Activated naive CD8-positive, alpha-beta T cell treated with anti-CD3 and anti-CD28 coated beads, Interleukin-2, amount 50 U/mL, for 24 hours (primary cell): Measurements from ENCODE around the gene ICA1L.
A peak's percentile ranks its signal among the peaks of the same experiment; 100 is the strongest.
"Not testable (repeated sequence)": the region's sequence is repeated elsewhere in the genome, so short reads cannot be mapped to it uniquely, and the experiment has no call there.

Experiments used
- ATAC-seq: fragments of 150-1000 bp; cut with Tn5 transposase; one replicate; pipeline ENCODE4 v1.10.0; 2021
- DNase-seq: peaks from one replicate; pipeline ENCODE4 v3.0.0; 2021
- H3K27ac Mint-ChIP-seq: one replicate; pipeline ENCODE4 v1.8.0; 2021; ENCODE audit warnings: mild to moderate bottlenecking, mixed read lengths
- H3K27me3 Mint-ChIP-seq: one replicate; pipeline ENCODE4 v1.8.0; 2021; ENCODE audit warnings: mixed read lengths
- H3K36me3 Mint-ChIP-seq: one replicate; pipeline ENCODE4 v1.8.0; 2021; ENCODE audit warnings: low read depth, mixed read lengths
- H3K4me1 Mint-ChIP-seq: one replicate; pipeline ENCODE4 v1.8.0; 2021; ENCODE audit warnings: mixed read lengths
- H3K4me3 Mint-ChIP-seq: one replicate; pipeline ENCODE4 v1.8.0; 2021; ENCODE audit warnings: mild to moderate bottlenecking, moderate library complexity, mixed read lengths
- H3K9me3 Mint-ChIP-seq: one replicate; pipeline ENCODE4 v1.8.0; 2021; ENCODE audit warnings: mixed read lengths

ICA1L gene

GRCh38 chr2:202877699-202878098 lies 6.1 kb upstream of the ICA1L start:
- H3K4me3 Mint-ChIP-seq = no peak overlapping the region

GRCh38 chr2:202870431-202871299 lies 901 bp downstream of the ICA1L start:
- Mint-ChIP-seq H3K9me3 (no peaks in the 10 kb centered on the region), H3K27me3 (no peaks in the 10 kb centered on the region), H3K27ac (peak overlapping the region; percentile 85), H3K4me1 (peaks cover 11% of the 10 kb centered on the region), H3K4me3 (peak overlapping the region; percentile 88), H3K36me3 (no peaks in the 10 kb centered on the region)
- DNase-seq = peak; percentile 65
- peak; percentile 69 for ATAC-seq

More at GRCh38 chr2:202877699-202878098, 6.1 kb upstream of the ICA1L start:
- Mint-ChIP-seq H3K9me3 (no peaks in the 10 kb centered on the region), H3K36me3 (peaks cover 9% of the 10 kb centered on the region), H3K4me1 (peaks cover 2% of the 10 kb centered on the region), H3K27me3 (no peaks in the 10 kb centered on the region), H3K27ac (no peak overlapping the region)
- DNase-seq (no peak), ATAC-seq (no peak)

GRCh38 chr2:202861987-202862386 lies 9.6 kb downstream of the ICA1L start:
- H3K27me3 Mint-ChIP-seq = no peaks in the 10 kb centered on the region

DNA sequence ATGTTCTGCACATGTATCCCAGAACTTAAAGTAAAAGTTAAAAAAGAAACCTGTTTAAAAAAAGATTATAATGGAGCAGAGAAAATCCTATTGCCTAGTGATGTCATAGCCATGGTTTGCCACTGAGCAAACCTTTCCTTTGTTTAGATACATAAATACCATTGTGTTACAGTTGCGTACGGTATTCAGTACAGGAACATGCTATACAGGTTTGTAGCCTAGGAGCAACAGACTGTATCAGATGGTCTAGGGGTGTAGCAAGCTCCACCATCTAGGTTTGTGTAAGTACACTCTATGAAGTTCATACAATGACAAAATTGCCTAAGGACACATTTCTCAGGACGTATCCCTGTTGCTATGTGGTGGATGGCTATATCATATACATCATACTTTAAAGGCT lies 13.0 kb downstream of the ICA1L start:
- Mint-ChIP-seq H3K27me3 (no peaks in the 10 kb centered on the region), H3K27ac (no peak overlapping the region), H3K4me1 (no peaks in the 10 kb centered on the region), H3K9me3 (no peaks in the 10 kb centered on the region), H3K36me3 (no peaks in the 10 kb centered on the region), H3K4me3 (no peak overlapping the region)
- no peak for DNase-seq
- no peak for ATAC-seq

More at GRCh38 chr2:202861987-202862386, 9.6 kb downstream of the ICA1L start:
- ATAC-seq = no peak
- H3K4me1 Mint-ChIP-seq = no peaks in the 10 kb centered on the region
- no peak overlapping the region for H3K4me3 Mint-ChIP-seq
- DNase-seq = no peak
- no peaks in the 10 kb centered on the region for H3K36me3 Mint-ChIP-seq
- H3K27ac Mint-ChIP-seq = no peak overlapping the region
- H3K9me3 Mint-ChIP-seq = no peaks in the 10 kb centered on the region

- not testable (repeated sequence) for H3K4me1 Mint-ChIP-seq, ATAC-seq, H3K27ac Mint-ChIP-seq, DNase-seq, H3K36me3 Mint-ChIP-seq, H3K27me3 Mint-ChIP-seq, H3K9me3 Mint-ChIP-seq, H3K4me3 Mint-ChIP-seq
Observed at GRCh38 chr2:202849343-202849742, 22.2 kb downstream of the ICA1L start.

DNA sequence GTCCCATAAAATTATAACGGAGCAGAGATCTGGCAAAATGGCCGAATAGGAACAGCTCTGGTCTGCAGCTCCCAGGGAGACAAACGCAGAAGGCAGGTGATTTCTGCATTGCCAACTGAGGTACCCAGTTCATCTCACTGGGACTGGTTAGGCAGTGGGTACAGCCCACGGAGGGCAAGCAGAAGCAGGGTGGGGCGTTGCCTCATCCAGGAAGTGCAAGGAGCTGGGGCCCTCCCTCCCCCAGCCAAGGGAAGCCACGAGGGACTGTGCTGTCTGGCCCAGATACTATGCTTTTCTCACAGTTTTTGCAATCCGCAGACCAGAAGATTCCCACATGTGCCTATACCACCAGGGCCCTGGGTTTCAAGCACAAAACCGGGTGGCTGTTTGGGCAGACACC lies 22.8 kb downstream of the ICA1L start:
- Mint-ChIP-seq H3K9me3 (peaks cover 3% of the 10 kb centered on the region), H3K4me3 (no peak overlapping the region), H3K27me3 (no peaks in the 10 kb centered on the region), H3K4me1 (no peaks in the 10 kb centered on the region), H3K27ac (no peak overlapping the region), H3K36me3 (no peaks in the 10 kb centered on the region)
- ATAC-seq = no peak
- DNase-seq = peak; percentile 5

DNA sequence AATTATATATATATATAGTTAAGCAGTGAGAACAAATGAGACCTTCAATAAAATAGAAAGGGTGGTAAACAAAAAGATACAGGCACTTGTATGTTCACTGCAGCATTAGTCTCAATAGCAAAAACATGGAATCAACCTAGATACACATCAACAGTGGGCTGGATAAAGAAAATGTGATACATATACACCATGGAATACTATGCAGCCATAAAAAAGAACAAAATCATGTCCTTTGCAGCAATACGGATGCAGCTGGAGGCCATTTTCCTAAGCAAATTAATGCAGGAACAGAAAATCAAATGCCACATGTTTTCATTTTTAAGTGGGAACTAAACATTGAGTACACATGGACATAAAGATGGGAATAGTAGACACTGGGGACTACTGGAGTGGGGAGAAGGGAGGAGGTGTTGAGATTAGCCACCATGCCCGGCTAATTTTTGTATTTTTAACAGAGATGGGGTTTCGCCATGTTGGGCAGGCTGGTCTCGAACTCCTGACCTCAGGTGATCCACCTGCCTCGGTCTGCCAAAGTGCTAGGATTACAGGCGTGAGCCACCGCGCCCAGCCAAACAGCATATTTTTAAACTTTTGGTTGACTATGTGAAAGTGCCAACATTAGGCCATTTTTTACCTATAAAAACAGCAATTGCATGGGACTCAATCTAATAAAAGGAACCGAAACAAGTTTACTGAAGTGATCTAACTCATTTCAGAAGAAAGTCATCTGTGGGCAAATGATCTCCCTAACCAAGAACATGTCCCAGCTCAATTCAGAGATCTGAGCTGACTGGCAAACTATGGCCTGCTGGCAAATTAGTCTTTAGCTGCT lies 23.7 kb downstream of the ICA1L start:
- no peak overlapping the region for H3K27ac Mint-ChIP-seq
- DNase-seq (no peak), ATAC-seq (no peak)
- no peaks in the 10 kb centered on the region for H3K27me3 Mint-ChIP-seq
- no peak overlapping the region for H3K4me3 Mint-ChIP-seq
- H3K4me1 Mint-ChIP-seq = no peaks in the 10 kb centered on the region
- peaks cover 4% of the 10 kb centered on the region for H3K36me3 Mint-ChIP-seq
- peaks cover 7% of the 10 kb centered on the region for H3K9me3 Mint-ChIP-seq

- peaks cover 4% of the 10 kb centered on the region for H3K36me3 Mint-ChIP-seq
- H3K9me3 Mint-ChIP-seq = peaks cover 7% of the 10 kb centered on the region
- DNase-seq (no peak), ATAC-seq (no peak)
- H3K4me1 Mint-ChIP-seq = no peaks in the 10 kb centered on the region
- H3K4me3 Mint-ChIP-seq = no peak overlapping the region
- no peak overlapping the region for H3K27ac Mint-ChIP-seq
- no peaks in the 10 kb centered on the region for H3K27me3 Mint-ChIP-seq
Observed at GRCh38 chr2:202844656-202845055, 26.9 kb downstream of the ICA1L start.

DNA sequence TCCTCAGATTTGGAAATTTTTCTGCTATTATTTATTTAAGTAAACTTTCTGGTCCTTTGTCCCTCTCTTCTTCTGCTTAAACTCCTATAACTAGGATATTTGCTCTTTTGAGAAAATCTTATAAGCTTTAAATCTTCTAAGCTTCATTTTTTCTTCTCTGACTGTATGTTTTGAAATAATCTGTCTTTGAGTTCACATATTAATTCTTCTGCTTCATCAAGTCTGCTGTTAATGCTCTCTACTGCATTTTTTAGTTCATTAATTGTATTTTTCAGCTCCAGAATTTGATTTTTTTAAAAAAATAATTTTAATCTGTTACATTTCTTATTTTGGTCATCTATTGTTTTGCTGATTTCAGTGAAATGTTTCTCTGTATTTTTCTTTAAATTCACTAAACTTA lies 28.9 kb downstream of the ICA1L start:
- Mint-ChIP-seq H3K36me3 (peaks cover 4% of the 10 kb centered on the region), H3K4me1 (no peaks in the 10 kb centered on the region), H3K4me3 (no peak overlapping the region), H3K27me3 (no peaks in the 10 kb centered on the region), H3K27ac (no peak overlapping the region), H3K9me3 (peaks cover 5% of the 10 kb centered on the region)
- no peak for DNase-seq
- no peak for ATAC-seq

GRCh38 chr2:202841090-202841867 lies 30.3 kb downstream of the ICA1L start:
- ATAC-seq (no peak), DNase-seq (no peak)
- Mint-ChIP-seq H3K36me3 (peaks cover 4% of the 10 kb centered on the region), H3K27ac (no peak overlapping the region), H3K27me3 (no peaks in the 10 kb centered on the region), H3K4me3 (no peak overlapping the region), H3K9me3 (peaks cover 4% of the 10 kb centered on the region), H3K4me1 (no peaks in the 10 kb centered on the region)

- DNase-seq = peak; percentile 57
- peak overlapping the region; percentile 3 for H3K4me3 Mint-ChIP-seq
Observed at GRCh38 chr2:202831242-202832220, 40.0 kb downstream of the ICA1L start.

GRCh38 chr2:202824901-202825300 lies 46.7 kb downstream of the ICA1L start:
- Mint-ChIP-seq H3K27ac (no peak overlapping the region), H3K9me3 (no peaks in the 10 kb centered on the region), H3K4me1 (no peaks in the 10 kb centered on the region), H3K4me3 (no peak overlapping the region), H3K36me3 (peaks cover 2% of the 10 kb centered on the region), H3K27me3 (no peaks in the 10 kb centered on the region)
- DNase-seq = no peak
- no peak for ATAC-seq

More at GRCh38 chr2:202831242-202832220, 40.0 kb downstream of the ICA1L start:
- no peaks in the 10 kb centered on the region for H3K9me3 Mint-ChIP-seq
- peaks cover 11% of the 10 kb centered on the region for H3K4me1 Mint-ChIP-seq
- H3K27me3 Mint-ChIP-seq = no peaks in the 10 kb centered on the region
- no peak overlapping the region for H3K27ac Mint-ChIP-seq
- no peaks in the 10 kb centered on the region for H3K36me3 Mint-ChIP-seq
- peak; percentile 89 for ATAC-seq

GRCh38 chr2:202822411-202822810 lies 49.2 kb downstream of the ICA1L start:
- no peaks in the 10 kb centered on the region for H3K9me3 Mint-ChIP-seq
- H3K4me3 Mint-ChIP-seq = no peak overlapping the region
- ATAC-seq = no peak
- DNase-seq = no peak
- H3K27me3 Mint-ChIP-seq = no peaks in the 10 kb centered on the region
- no peak overlapping the region for H3K27ac Mint-ChIP-seq
- peaks cover 2% of the 10 kb centered on the region for H3K36me3 Mint-ChIP-seq
- no peaks in the 10 kb centered on the region for H3K4me1 Mint-ChIP-seq
